Transverse colon (tissue), 4 donors: ENCODE results near the gene LRIG1. TPM values are rescaled to one million over a fixed set of nuclear protein-coding genes. Genes with fewer than 3 reads are reported as not detected.

ENCODE experiments used
- DNase-seq: peaks from one replicate; pipeline ENCODE4 v3.0.0-alpha.2; 2019
- H3K27ac ChIP-seq, 4 donors: fragments of 200-600 bp; sonication (generic); 2 replicates each; pipeline ENCODE4 v1.5.1; 2016 to 2018; ENCODE audit warnings: inconsistent platforms in 4 of 4
- H3K27me3 ChIP-seq: fragments of 200-600 bp; sonication (generic); 2 replicates; pipeline ENCODE4 v1.5.1; 2017; ENCODE audit warnings: inconsistent platforms
- H3K36me3 ChIP-seq, 4 donors: fragments of 200-600 bp; sonication (generic); 2 replicates each; pipeline ENCODE4 v1.5.1; 2017 to 2019; ENCODE audit warnings: inconsistent platforms in 4 of 4
- H3K4me1 ChIP-seq, 4 donors: fragments of 200-600 bp; sonication (generic); 2 replicates each; pipeline ENCODE4 v1.5.1; 2017 to 2020; ENCODE audit warnings: inconsistent platforms in 4 of 4
- H3K4me3 ChIP-seq, 4 donors: fragments of 200-600 bp; sonication (generic); 1 replicate in 1 of 4; 2 replicates in 3 of 4; pipeline versions ENCODE4 v1.5.1 to v1.6.1; 2017 to 2019; ENCODE audit warnings: inconsistent platforms in 4 of 4
- H3K9me3 ChIP-seq, 2 donors: fragments of 200-600 bp; sonication (generic); 2 replicates each; pipeline ENCODE4 v1.5.1; 2017 to 2019; ENCODE audit warnings: inconsistent platforms in 2 of 2
- CTCF ChIP-seq, 5 experiments: fragments of 200-600 bp in 3 of 5; fragments of 450-650 bp in 2 of 5; sonication (generic) in 3 of 5; IDR thresholded peaks; 1 replicate in 2 of 5; 2 replicates in 3 of 5; pipeline ENCODE4 v1.5.1; 2016 to 2017; ENCODE audit warnings: antibody characterized with exemption in 5 of 5, inconsistent platforms in 3 of 5, mild to moderate bottlenecking in 2 of 5, moderate library complexity in 1 of 5
- EP300 ChIP-seq: sonication (generic); formaldehyde crosslinking; IDR thresholded peaks from one replicate; pipeline ENCODE4 v1.6.1; 2017; ENCODE audit warnings: antibody characterized with exemption, low read depth
- POLR2A ChIP-seq: fragments of 450-650 bp; IDR thresholded peaks from one replicate; pipeline ENCODE4 v1.6.1; 2016; ENCODE audit warnings: antibody characterized with exemption, mild to moderate bottlenecking, moderate library complexity
- POLR2AphosphoS5 ChIP-seq, 3 donors: sonication (generic); formaldehyde crosslinking; IDR thresholded peaks; one replicate each; pipeline ENCODE4 v1.6.1; 2016; ENCODE audit warnings: antibody characterized with exemption in 3 of 3
- WGBS, 2 donors: methylation state at CpG; one replicate each; pipeline ENCODE4 v1.1.5; 2018; ENCODE audit warnings: low coverage in 1 of 2; 5-methylcytosine and 5-hydroxymethylcytosine counted together
- in situ Hi-C, 4 donors: fragments of 200-750 bp; cut with MboI; loops; one replicate each; pipeline versions ENCODE4 v1.15.0 to v1.15.1; 2017; ENCODE audit warnings: low sequenced_read_pairs in 3 of 4, low pct_ligation_motif_present in 1 of 4, low pct_unique_long_range_greater_than_20kb in 1 of 4
- intact Hi-C: fragments of 100-400 bp; cut with DNase I; formaldehyde crosslinking; loops from one replicate; pipeline ENCODE4 v1.15.1; 2023; ENCODE audit warnings: low total_unique reads
- total RNA-seq, 4 donors: library from RNA; depleted of rRNA; stranded (reverse); fragments of >200 nt; gene quantifications; one replicate each; pipeline ENCODE4 v1.1.0, GENCODE V29; 2016

LRIG1 gene
- total RNA-seq, 4 donors from 2014 or later = 67.2 to 87.6 (median 79.3) TPM

DNA sequence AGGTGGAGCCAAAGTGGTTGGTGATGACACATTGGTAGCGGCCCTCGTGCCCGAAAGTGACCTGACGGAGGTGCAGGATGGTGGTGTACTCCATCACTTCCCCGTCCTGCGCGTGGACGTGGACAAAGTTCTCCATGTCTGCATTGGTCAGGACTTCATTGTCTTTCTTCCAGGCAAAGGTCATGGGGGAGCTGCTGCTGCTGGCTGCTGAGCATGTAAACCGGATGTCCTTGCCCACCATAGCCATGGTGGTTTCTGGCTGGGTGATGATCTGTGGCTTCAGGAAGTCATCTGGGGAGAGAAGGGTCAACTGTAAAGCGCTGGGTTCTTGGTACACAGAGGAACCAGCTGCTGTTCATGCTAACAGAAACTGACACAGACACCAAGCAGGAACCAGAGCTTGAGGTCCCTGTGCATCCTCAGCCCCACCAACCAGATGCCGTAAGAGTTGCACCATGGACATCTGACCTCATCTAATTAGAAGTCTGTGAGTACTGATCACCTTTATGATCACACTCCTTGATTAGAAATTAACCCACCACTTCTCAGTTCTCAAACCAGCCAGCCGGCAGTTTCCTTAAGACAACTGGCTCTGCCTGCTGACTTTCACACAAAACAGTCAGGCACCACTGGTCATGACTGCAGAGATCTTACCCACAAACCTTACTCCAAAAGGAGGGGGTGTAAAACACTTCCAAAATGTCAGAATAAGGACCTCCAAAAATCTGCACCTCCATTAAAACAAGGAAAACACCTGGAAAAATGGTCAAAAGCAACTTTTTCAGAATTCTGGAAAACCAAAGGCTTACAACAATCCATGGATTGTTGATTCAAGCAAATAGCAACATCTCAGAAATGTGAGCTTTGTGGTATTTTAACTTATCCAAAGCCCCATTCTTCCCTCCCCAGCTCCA lies 114.6 kb downstream of the LRIG1 start:
- Histone ChIP-seq H3K9me3 (no peaks in the 10 kb centered on the region), H3K4me3 (no peak overlapping the region), H3K36me3 (peaks cover 0 to 46% (median 19%) of the 10 kb centered on the region in 4 donors), H3K4me1 (peaks cover 0 to 3% (median 0%) of the 10 kb centered on the region in 4 donors), H3K27ac (no peak overlapping the region), H3K27me3 (no peaks in the 10 kb centered on the region)
- DNase-seq = no peak
- 90 to 100% methylated on average over 3 to 11 of the region's 12 CpGs for WGBS, 2 donors
- TF ChIP-seq EP300 = no peak
- no peak for TF ChIP-seq CTCF (IDR thresholded peaks at IDR 0.05)
- TF ChIP-seq POLR2AphosphoS5 (IDR thresholded peaks at IDR 0.05) = no peak
- no peak for TF ChIP-seq POLR2A
- in situ Hi-C loops (loop anchor here in 1 of 4 donors (10.0 kb wide), 1 partner anchor 101 kb away; no protein-coding TSS in a partner anchor), intact Hi-C loops (no loop called here)

- Histone ChIP-seq H3K9me3 (no peaks in the 10 kb centered on the region), H3K36me3 (peaks cover 0 to 58% (median 25%) of the 10 kb centered on the region in 4 donors), H3K4me3 (no peak overlapping the region), H3K4me1 (peaks cover 0 to 3% (median 0%) of the 10 kb centered on the region in 4 donors), H3K27me3 (no peaks in the 10 kb centered on the region), H3K27ac (peak overlapping the region in 1 of 4 donors; percentile 30)
- DNase-seq = no peak
- in situ Hi-C loops (loop anchor here in 1 of 4 donors (10.0 kb wide), 1 partner anchor 100 kb away; no protein-coding TSS in a partner anchor), intact Hi-C loops (no loop called here)
- no peak for TF ChIP-seq CTCF (IDR thresholded peaks at IDR 0.05)
These were observed 115.8 kb downstream of the LRIG1 start for GRCh38 chr3:66385066-66385465.

DNA sequence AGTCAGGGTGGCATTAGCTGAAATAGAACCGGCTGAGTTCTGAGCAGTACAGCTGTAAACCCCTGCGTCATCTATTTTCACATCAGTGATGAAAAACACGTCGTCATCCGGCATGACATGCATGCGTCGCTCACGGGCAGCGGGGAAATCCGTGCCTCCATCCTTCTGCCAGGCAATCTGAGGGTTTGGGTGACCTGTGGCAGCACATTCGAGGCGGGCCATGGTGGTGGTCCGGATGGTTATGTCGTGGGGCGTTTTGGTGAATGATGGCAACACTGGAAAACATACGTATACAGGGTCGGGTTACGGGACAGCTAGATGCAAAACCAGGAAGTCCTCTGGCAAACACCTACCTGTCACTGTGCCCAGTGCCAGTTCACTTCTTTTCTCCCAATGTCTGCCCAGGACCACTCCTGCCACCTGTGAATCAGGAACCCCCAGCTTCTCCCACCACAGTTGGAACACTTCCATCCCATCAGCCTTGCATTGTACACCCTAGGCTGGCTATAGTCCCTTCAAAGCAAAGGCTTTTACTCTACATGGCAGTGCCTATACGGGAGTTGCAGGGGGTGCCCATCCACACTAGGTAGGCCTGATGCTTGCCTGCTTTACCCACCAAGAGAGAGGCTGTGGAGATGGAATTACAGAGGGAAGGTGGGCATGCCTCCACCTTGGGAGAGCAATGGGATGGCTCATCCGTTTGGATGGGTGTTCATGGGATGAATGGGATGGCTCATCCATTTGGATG lies 116.7 kb downstream of the LRIG1 start:
- TF ChIP-seq CTCF (IDR thresholded peaks at IDR 0.05) (no peak), POLR2AphosphoS5 (IDR thresholded peaks at IDR 0.05) (no peak), POLR2A (no peak), EP300 (no peak)
- H3K4me3 ChIP-seq = no peak overlapping the region
- DNase-seq = no peak
- in situ Hi-C loops (loop anchor here in 1 of 4 donors (10.0 kb wide), 1 partner anchor 99 kb away; no protein-coding TSS in a partner anchor), intact Hi-C loops (no loop called here)
- H3K4me1 ChIP-seq = peaks cover 0 to 3% (median 0%) of the 10 kb centered on the region in 4 donors
- WGBS, 2 donors = 93 to 95% methylated on average over 4 to 20 of the region's 20 CpGs
- peaks cover 0 to 66% (median 29%) of the 10 kb centered on the region in 4 donors for H3K36me3 ChIP-seq
- no peaks in the 10 kb centered on the region for H3K9me3 ChIP-seq
- no peaks in the 10 kb centered on the region for H3K27me3 ChIP-seq
- no peak overlapping the region for H3K27ac ChIP-seq

DNA sequence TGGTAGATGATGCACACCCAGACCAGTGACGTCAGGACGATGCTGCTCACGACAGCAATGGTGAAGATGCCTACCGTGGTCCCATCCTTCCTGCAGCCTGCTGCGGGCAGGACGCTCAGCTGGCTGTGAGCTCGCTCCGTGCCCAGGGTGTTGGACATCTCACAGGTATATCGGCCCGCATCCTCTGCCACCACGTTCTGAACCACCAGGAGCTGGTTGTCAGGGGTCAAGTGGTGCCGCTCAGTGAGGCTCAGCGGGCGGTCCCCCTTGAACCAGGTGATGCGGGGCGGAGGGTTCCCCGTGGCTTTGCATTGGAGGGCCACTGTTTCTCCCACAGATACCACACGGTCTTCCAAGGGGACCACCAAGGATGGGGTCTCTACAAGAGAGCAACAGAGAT lies 117.8 kb downstream of the LRIG1 start:
- Histone ChIP-seq H3K27me3 (no peaks in the 10 kb centered on the region), H3K27ac (peak overlapping the region in 1 of 4 donors; percentile 53), H3K4me1 (peaks cover 0 to 4% (median 1%) of the 10 kb centered on the region in 4 donors), H3K36me3 (peaks cover 0 to 73% (median 34%) of the 10 kb centered on the region in 4 donors), H3K9me3 (no peaks in the 10 kb centered on the region), H3K4me3 (no peak overlapping the region)
- TF ChIP-seq EP300 (no peak), CTCF (IDR thresholded peaks at IDR 0.05) (no peak), POLR2AphosphoS5 (IDR thresholded peaks at IDR 0.05) (no peak), POLR2A (no peak)
- DNase-seq = no peak
- intact Hi-C loops (no loop called here), in situ Hi-C loops (loop anchor here in 1 of 4 donors (10.0 kb wide), 1 partner anchor 98 kb away; no protein-coding TSS in a partner anchor)
- 90% methylated on average over 18 of the region's 18 CpGs; no CpG with 5 or more reads in 1 of the 2 donors for WGBS, 2 donors
